H9 (cell line): ENCODE measurements around the gene STN1. TPM values are rescaled to one million over a fixed set of nuclear protein-coding genes. Genes with fewer than 3 reads are reported as not detected.
A peak's percentile ranks its signal among the peaks of the same experiment; 100 is the strongest.

ENCODE experiments used
- DNase-seq: peaks from one replicate; pipeline ENCODE4 v3.0.0-alpha.2; 2017
- H2AFZ ChIP-seq: one replicate; pipeline ENCODE4 v1.6.1; 2013; ENCODE audit warnings: mild to moderate bottlenecking, low read length, control low read depth, moderate library complexity
- H2AK5ac ChIP-seq: 2 replicates; pipeline ENCODE4 v1.6.1; 2013; ENCODE audit warnings: low read length, control low read depth, mixed read lengths; ENCODE audit not compliant: insufficient read length
- H2BK120ac ChIP-seq: one replicate; pipeline ENCODE4 v1.6.1; 2013; ENCODE audit warnings: low read depth, mild to moderate bottlenecking, low read length, control low read depth, inconsistent platforms; ENCODE audit not compliant: poor library complexity, severe bottlenecking
- H2BK12ac ChIP-seq: 2 replicates; pipeline ENCODE4 v1.6.1; 2013; ENCODE audit warnings: low read length, control low read depth, mixed read lengths, low read depth; ENCODE audit not compliant: insufficient read length
- H2BK15ac ChIP-seq: 2 replicates; pipeline ENCODE4 v1.6.1; 2013; ENCODE audit warnings: low read depth, low read length, control low read depth
- H2BK20ac ChIP-seq: one replicate; pipeline ENCODE4 v1.6.1; 2013; ENCODE audit warnings: low read depth, mild to moderate bottlenecking, low read length, control low read depth, inconsistent platforms; ENCODE audit not compliant: poor library complexity, severe bottlenecking
- H2BK5ac ChIP-seq: 2 replicates; pipeline ENCODE4 v1.6.1; 2013; ENCODE audit warnings: low read length, control low read depth, mixed read lengths; ENCODE audit not compliant: insufficient read length
- H3K14ac ChIP-seq: 2 replicates; pipeline ENCODE4 v1.6.1; 2013; ENCODE audit warnings: low read length, control low read depth; ENCODE audit not compliant: insufficient read depth
- H3K18ac ChIP-seq: 2 replicates; pipeline ENCODE4 v1.6.1; 2013; ENCODE audit warnings: low read depth, mild to moderate bottlenecking, mixed read lengths, low read length, control low read depth; ENCODE audit not compliant: insufficient read length
- H3K23ac ChIP-seq: 2 replicates; pipeline ENCODE4 v1.6.1; 2013; ENCODE audit warnings: low read length, control low read depth, mixed read lengths, low read depth; ENCODE audit not compliant: insufficient read length
- H3K23me2 ChIP-seq: 2 replicates; pipeline ENCODE4 v1.6.1; 2013; ENCODE audit warnings: low read depth, mild to moderate bottlenecking, mixed read lengths, low read length, control low read depth; ENCODE audit not compliant: insufficient read length, poor library complexity, severe bottlenecking
- H3K27ac ChIP-seq: 2 replicates; pipeline ENCODE4 v1.5.1; 2013; ENCODE audit warnings: low read length, control low read depth, mixed read lengths, low read depth; ENCODE audit not compliant: insufficient read length
- H3K27me3 ChIP-seq: 2 replicates; pipeline ENCODE4 v1.6.1; 2013; ENCODE audit warnings: low read length, control low read depth, inconsistent platforms; ENCODE audit not compliant: insufficient read depth
- H3K4ac ChIP-seq: 2 replicates; pipeline ENCODE4 v1.6.1; 2013; ENCODE audit warnings: low read depth, mild to moderate bottlenecking, control low read depth, inconsistent platforms, low read length, moderate library complexity
- H3K4me1 ChIP-seq: 2 replicates; pipeline ENCODE4 v1.6.1; 2013; ENCODE audit warnings: low read length, control low read depth, inconsistent platforms; ENCODE audit not compliant: insufficient read depth
- H3K4me2 ChIP-seq: 2 replicates; pipeline ENCODE4 v1.6.1; 2013; ENCODE audit warnings: low read length, control low read depth, mixed read lengths; ENCODE audit not compliant: insufficient read length, insufficient read depth
- H3K56ac ChIP-seq: 2 replicates; pipeline ENCODE4 v1.6.1; 2013; ENCODE audit warnings: low read depth, mild to moderate bottlenecking, mixed read lengths, low read length, control low read depth; ENCODE audit not compliant: insufficient read length
- H3K79me1 ChIP-seq: 2 replicates; pipeline ENCODE4 v1.6.1; 2013; ENCODE audit warnings: low read depth, mild to moderate bottlenecking, moderate library complexity, low read length, control low read depth, inconsistent platforms; ENCODE audit not compliant: insufficient read depth, poor library complexity, severe bottlenecking
- H3K79me2 ChIP-seq: 2 replicates; pipeline ENCODE4 v1.6.1; 2013; ENCODE audit warnings: low read length, control low read depth, inconsistent platforms; ENCODE audit not compliant: insufficient read depth
- H3K9ac ChIP-seq: 2 replicates; pipeline ENCODE4 v1.6.1; 2013; ENCODE audit warnings: low read length, control low read depth, mixed read lengths; ENCODE audit not compliant: insufficient read length; ENCODE audit errors: extremely low read depth
- H3K9me3 ChIP-seq: one replicate; pipeline ENCODE4 v1.6.1; 2013; ENCODE audit warnings: low read depth, low read length, inconsistent platforms; ENCODE audit not compliant: control insufficient read depth
- H3T11ph ChIP-seq: one replicate; pipeline ENCODE4 v1.6.1; 2013; ENCODE audit warnings: mild to moderate bottlenecking, low read length, control low read depth, inconsistent platforms
- H4K20me1 ChIP-seq: one replicate; pipeline ENCODE4 v1.6.1; 2013; ENCODE audit not compliant: control insufficient read depth, insufficient read length, insufficient read depth
- H4K5ac ChIP-seq: 2 replicates; pipeline ENCODE4 v1.6.1; 2013; ENCODE audit warnings: low read depth, mild to moderate bottlenecking, mixed read lengths, low read length, control low read depth; ENCODE audit not compliant: insufficient read length
- H4K8ac ChIP-seq: replicated peaks from 2 replicates; pipeline ENCODE4 v1.6.1; 2013; ENCODE audit warnings: low read length, control low read depth, mixed read lengths, low read depth; ENCODE audit not compliant: insufficient read length
- H4K91ac ChIP-seq: 2 replicates; pipeline ENCODE4 v1.6.1; 2013; ENCODE audit warnings: low read depth, mild to moderate bottlenecking, moderate library complexity, mixed read lengths, low read length, control low read depth; ENCODE audit not compliant: insufficient read length
- H3K27ac Mint-ChIP-seq, 3 experiments: 2 replicates in 2 of 3; 3 replicates in 1 of 3; pipeline ENCODE4 v1.8.0; 2020 to 2021; ENCODE audit warnings: mixed read lengths in 3 of 3, mild to moderate bottlenecking in 1 of 3, moderate library complexity in 1 of 3
- H3K27me3 Mint-ChIP-seq: 2 replicates; pipeline ENCODE4 v1.8.0; 2021; ENCODE audit warnings: low read depth, mild to moderate bottlenecking, moderate library complexity, mixed read lengths
- H3K36me3 Mint-ChIP-seq, 3 experiments: 2 replicates in 2 of 3; 3 replicates in 1 of 3; pipeline ENCODE4 v1.8.0; 2020 to 2021; ENCODE audit warnings: low read depth in 3 of 3, mixed read lengths in 3 of 3; ENCODE audit not compliant: insufficient read depth in 1 of 3
- H3K4me1 Mint-ChIP-seq, 2 experiments: 2 replicates each; pipeline ENCODE4 v1.8.0; 2020; ENCODE audit warnings: mixed read lengths in 2 of 2
- H3K4me3 Mint-ChIP-seq, 2 experiments: 2 replicates in 1 of 2; 3 replicates in 1 of 2; pipeline ENCODE4 v1.8.0; 2020 to 2021; ENCODE audit warnings: mild to moderate bottlenecking in 2 of 2, mixed read lengths in 2 of 2, moderate library complexity in 1 of 2
- H3K9me3 Mint-ChIP-seq, 2 experiments: 2 replicates in 1 of 2; 3 replicates in 1 of 2; pipeline ENCODE4 v1.8.0; 2020; ENCODE audit warnings: mild to moderate bottlenecking in 2 of 2, mixed read lengths in 2 of 2, moderate library complexity in 1 of 2
- CTCF ChIP-seq: fragments of 200-600 bp; sonication (generic); conservative IDR thresholded peaks from 3 replicates; pipeline ENCODE4 v1.8.0; 2021; ENCODE audit warnings: antibody characterized with exemption, mild to moderate bottlenecking
- WGBS: extraction: QIAGEN DNeasy Blood & Tissue Kit; methylation state at CpG from one replicate; pipeline ENCODE4 v1.1.7; 2013; ENCODE audit warnings: missing lambda C conversion rate, low lambda C conversion rate, mixed read lengths; ENCODE audit not compliant: insufficient read length; ENCODE audit errors: extremely low coverage; 5-methylcytosine and 5-hydroxymethylcytosine counted together
- total RNA-seq: library from RNA; stranded (reverse); gene quantifications from 2 replicates; pipeline ENCODE4 v1.2.1, GENCODE V29; 2021

STN1 gene
- total RNA-seq, 1 experiment from 2014 or later: 11.3 TPM

GRCh38 chr10:103894441-103894864 lies 23.5 kb downstream of the STN1 start:
- H3K56ac ChIP-seq: no peak overlapping the region
- no peak overlapping the region for H3K4me3 Mint-ChIP-seq
- no peak overlapping the region for H4K5ac ChIP-seq
- no peak overlapping the region for H2BK5ac ChIP-seq
- H3K79me2 ChIP-seq: no peaks in the 10 kb centered on the region
- no peak overlapping the region for H4K91ac ChIP-seq
- no peak overlapping the region for H3K9ac ChIP-seq
- peaks cover 0 to 16% (median 9%) of the 10 kb centered on the region in 3 experiments; a peak in 5 of 7 replicates for H3K36me3 Mint-ChIP-seq
- no peak overlapping the region for H2BK12ac ChIP-seq
- no peak overlapping the region for H3K14ac ChIP-seq
- H3K18ac ChIP-seq: no peak overlapping the region
- no peaks in the 10 kb centered on the region for H3K9me3 Mint-ChIP-seq
- no peak overlapping the region for H3K27ac ChIP-seq
- H2BK15ac ChIP-seq: no peak overlapping the region
- no peaks in the 10 kb centered on the region for H4K20me1 ChIP-seq
- no peak overlapping the region for H2AK5ac ChIP-seq
- H3K4ac ChIP-seq: no peak overlapping the region
- DNase-seq: no peak
- H2BK120ac ChIP-seq: no peak overlapping the region
- WGBS: no CpG with 5 or more reads among the region's 4 CpGs
- H3K79me1 ChIP-seq: no peaks in the 10 kb centered on the region
- no peak overlapping the region for H2AFZ ChIP-seq
- no peak overlapping the region for H2BK20ac ChIP-seq
- no peak overlapping the region for H4K8ac ChIP-seq
- H3K27me3 Mint-ChIP-seq: no peaks in the 10 kb centered on the region
- no peak overlapping the region for H3K4me2 ChIP-seq
- H3K9me3 ChIP-seq: no peaks in the 10 kb centered on the region
- no peaks in the 10 kb centered on the region for H3K27me3 ChIP-seq
- no peak for TF ChIP-seq CTCF
- no peak overlapping the region for H3T11ph ChIP-seq
- H3K4me1 ChIP-seq: no peaks in the 10 kb centered on the region
- H3K23ac ChIP-seq: no peak overlapping the region
- peak overlapping the region in 2 of 3 experiments; percentile 44 to 56; a peak in 1 of 7 replicates for H3K27ac Mint-ChIP-seq
- H3K4me1 Mint-ChIP-seq: peaks cover 11 to 12% of the 10 kb centered on the region in 2 experiments
- no peaks in the 10 kb centered on the region for H3K23me2 ChIP-seq
